Measurements from ENCODE around the gene IRF2BP2.

- no peak for TF ChIP-seq YY1 (IDR thresholded peaks at IDR 0.05; ENCODE audit: insufficient read depth, insufficient read length)
- TF ChIP-seq ZNF274 (IDR thresholded peaks at IDR 0.05; ENCODE audit: low read depth, low read length) = no peak
Observed at GRCh38 chr1:234647758-234648157, 37.8 kb upstream of the IRF2BP2 start.

Measured in NT2/D1 (cell line).